Activated CD8-positive, alpha-beta memory T cell treated with anti-CD3 and anti-CD28 coated beads, Interleukin-2, amount 10 ng/mL, durations not matched to agents 7 days and 5 days (primary cell): Measurements from ENCODE around the gene ARSG. TPM values are rescaled to one million over a fixed set of nuclear protein-coding genes. Genes with fewer than 3 reads are reported as not detected.
"Not testable (repeated sequence)": the region's sequence is repeated elsewhere in the genome, so short reads cannot be mapped to it uniquely, and the experiment has no call there.

Experiments
- ATAC-seq: fragments of 150-1000 bp; cut with Tn5 transposase; one replicate; pipeline ENCODE4 v1.10.0; 2021; ENCODE audit warnings: moderate library complexity
- CTCF ChIA-PET: fragments of 350-600 bp; sonication (Branson Sonifier 250); formaldehyde crosslinking; loops from one replicate; lab custom pipeline; 2021; ENCODE audit warnings: antibody characterized with exemption; lab: Charles Lee
- DNase-seq: peaks from one replicate; pipeline ENCODE4 v3.0.0-alpha.2; 2020
- H3K27ac Mint-ChIP-seq: one replicate; pipeline ENCODE4 v1.8.0; 2021; ENCODE audit warnings: mild to moderate bottlenecking, mixed read lengths
- H3K27me3 Mint-ChIP-seq: one replicate; pipeline ENCODE4 v1.8.0; 2021; ENCODE audit warnings: mixed read lengths
- H3K36me3 Mint-ChIP-seq: one replicate; pipeline ENCODE4 v1.8.0; 2021; ENCODE audit warnings: mild to moderate bottlenecking, mixed read lengths
- H3K4me1 Mint-ChIP-seq: one replicate; pipeline ENCODE4 v1.8.0; 2021; ENCODE audit warnings: mixed read lengths
- H3K4me3 Mint-ChIP-seq: one replicate; pipeline ENCODE4 v1.8.0; 2021; ENCODE audit warnings: mild to moderate bottlenecking, moderate library complexity, mixed read lengths
- H3K9me3 Mint-ChIP-seq: one replicate; pipeline ENCODE4 v1.8.0; 2022; ENCODE audit warnings: low read depth, mixed read lengths
- total RNA-seq, 2 experiments: library from RNA; stranded (reverse); gene quantifications; one replicate each; pipeline ENCODE4 v1.2.3, GENCODE V29; 2021

Gene ARSG
- total RNA-seq: 10 to 100 TPM; 12.5 to 24.6 TPM

GRCh38 chr17:68290955-68291835 lies at the start of gene ARSG, which contains the start of gene SLC16A6:
TSS of gene ARSG (plus strand) at chr17:68291495. CDS start at chr17:68307494, 15,999 bp downstream.
TSS of gene SLC16A6 (minus strand) at chr17:68291127. CDS start at chr17:68278320, 12,807 bp downstream.
- CTCF ChIA-PET: interaction anchor here (0.7 to 4.1 kb wide), 19 partner anchors 19 to 171 kb away, joined by 3 to 22 read pairs (median 5); partner anchors contain the start of gene WIPI1
- Mint-ChIP-seq H3K27ac (peak within 1 kb of the TSS; percentile 96), H3K36me3 (peaks cover 20% of the 10 kb centered on the region), H3K27me3 (peaks cover 2% of the 10 kb centered on the region), H3K4me3 (peak within 1 kb of the TSS; percentile 89), H3K4me1 (peaks cover 63% of the 10 kb centered on the region), H3K9me3 (no peaks in the 10 kb centered on the region)
- peak; percentile 92 for DNase-seq
- ATAC-seq: peak; percentile 62

- Mint-ChIP-seq H3K4me3 (peak overlapping the region; percentile 81), H3K36me3 (peaks cover 30% of the 10 kb centered on the region), H3K27ac (peak overlapping the region; percentile 91), H3K27me3 (no peaks in the 10 kb centered on the region), H3K4me1 (peaks cover 44% of the 10 kb centered on the region), H3K9me3 (no peaks in the 10 kb centered on the region)
- CTCF ChIA-PET: interaction anchor here (0.6 to 4.5 kb wide), 12 partner anchors 9 to 216 kb away, joined by 3 to 27 read pairs (median 10); no protein-coding TSS in a partner anchor
- DNase-seq (no peak), ATAC-seq (no peak)
These were observed 44.8 kb upstream of the ARSG start for GRCh38 chr17:68246271-68247028.

GRCh38 chr17:68247445-68248198 lies 43.7 kb upstream of the ARSG start, which contains the start of gene AMZ2:
TSS of gene AMZ2 (plus strand) at chr17:68248043. CDS start at chr17:68250188, 2,145 bp downstream.
- Mint-ChIP-seq H3K9me3 (no peaks in the 10 kb centered on the region), H3K4me3 (peak within 1 kb of the TSS; percentile 81), H3K36me3 (peaks cover 38% of the 10 kb centered on the region), H3K27ac (peak within 1 kb of the TSS; percentile 91), H3K4me1 (peaks cover 48% of the 10 kb centered on the region), H3K27me3 (no peaks in the 10 kb centered on the region)
- CTCF ChIA-PET: interaction anchor here (0.7 to 4.5 kb wide), 14 partner anchors 11 to 1595 kb away, joined by 3 to 27 read pairs (median 7); no protein-coding TSS in a partner anchor
- ATAC-seq (peak; percentile 90), DNase-seq (peak; percentile 96)

- H3K4me1 Mint-ChIP-seq: peaks cover 54% of the 10 kb centered on the region
- no peak for ATAC-seq
- CTCF ChIA-PET: interaction anchor here (0.6 to 4.5 kb wide), 18 partner anchors 10 to 218 kb away, joined by 3 to 27 read pairs (median 6); no protein-coding TSS in a partner anchor
- DNase-seq: no peak
- H3K9me3 Mint-ChIP-seq: no peaks in the 10 kb centered on the region
- H3K27me3 Mint-ChIP-seq: no peaks in the 10 kb centered on the region
- peak overlapping the region; percentile 91 for H3K27ac Mint-ChIP-seq
- H3K4me3 Mint-ChIP-seq: peak overlapping the region; percentile 81
- peaks cover 43% of the 10 kb centered on the region for H3K36me3 Mint-ChIP-seq
These were observed 43.0 kb upstream of the ARSG start for GRCh38 chr17:68248199-68248825.

- CTCF ChIA-PET: interaction anchor here (0.7 to 4.5 kb wide), 13 partner anchors 10 to 218 kb away, joined by 3 to 27 read pairs (median 7); no protein-coding TSS in a partner anchor
- H3K36me3 Mint-ChIP-seq: peaks cover 45% of the 10 kb centered on the region
- peak overlapping the region; percentile 81 for H3K4me3 Mint-ChIP-seq
- peak; percentile 10 for ATAC-seq
- no peaks in the 10 kb centered on the region for H3K9me3 Mint-ChIP-seq
- peak overlapping the region; percentile 91 for H3K27ac Mint-ChIP-seq
- no peak for DNase-seq
- H3K27me3 Mint-ChIP-seq: no peaks in the 10 kb centered on the region
- peaks cover 57% of the 10 kb centered on the region for H3K4me1 Mint-ChIP-seq
These were observed 42.4 kb upstream of the ARSG start for GRCh38 chr17:68248891-68249290.

GRCh38 chr17:68249354-68249765 lies 41.9 kb upstream of the ARSG start:
- peaks cover 60% of the 10 kb centered on the region for H3K4me1 Mint-ChIP-seq
- H3K27me3 Mint-ChIP-seq: no peaks in the 10 kb centered on the region
- DNase-seq: peak; percentile 65
- peak overlapping the region; percentile 91 for H3K27ac Mint-ChIP-seq
- ATAC-seq: no peak
- peaks cover 49% of the 10 kb centered on the region for H3K36me3 Mint-ChIP-seq
- no peaks in the 10 kb centered on the region for H3K9me3 Mint-ChIP-seq
- CTCF ChIA-PET: interaction anchor here (0.7 to 4.5 kb wide), 13 partner anchors 9 to 217 kb away, joined by 3 to 27 read pairs (median 6); no protein-coding TSS in a partner anchor
- H3K4me3 Mint-ChIP-seq: peak overlapping the region; percentile 81

GRCh38 chr17:68253426-68253825 lies 37.9 kb upstream of the ARSG start:
- peak overlapping the region; percentile 88 for H3K27ac Mint-ChIP-seq
- CTCF ChIA-PET: interaction anchor here (0.8 to 1.9 kb wide), 6 partner anchors 9 to 184 kb away, joined by 3 to 6 read pairs (median 4); no protein-coding TSS in a partner anchor
- DNase-seq, H3K9me3 Mint-ChIP-seq, H3K27me3 Mint-ChIP-seq: not testable (repeated sequence)
- ATAC-seq: peak; percentile 54
- peaks cover 85% of the 10 kb centered on the region for H3K4me1 Mint-ChIP-seq
- peak overlapping the region; percentile 39 for H3K4me3 Mint-ChIP-seq
- peaks cover 71% of the 10 kb centered on the region for H3K36me3 Mint-ChIP-seq

- H3K4me3 Mint-ChIP-seq: peak overlapping the region; percentile 17
These were observed 36.1 kb upstream of the ARSG start for GRCh38 chr17:68255151-68255550.

GRCh38 chr17:68255731-68256538 lies 35.4 kb upstream of the ARSG start:
- CTCF ChIA-PET: interaction anchor here (1.0 kb wide), 1 partner anchor 55 kb away, joined by 3 read pairs; no protein-coding TSS in a partner anchor
- Mint-ChIP-seq H3K4me3 (peak overlapping the region; percentile 17), H3K27ac (peak overlapping the region; percentile 88), H3K36me3 (peaks cover 61% of the 10 kb centered on the region), H3K27me3 (no peaks in the 10 kb centered on the region), H3K9me3 (no peaks in the 10 kb centered on the region), H3K4me1 (peaks cover 82% of the 10 kb centered on the region)
- DNase-seq (no peak), ATAC-seq (peak; percentile 14)

More at GRCh38 chr17:68255151-68255550, 36.1 kb upstream of the ARSG start:
- peaks cover 82% of the 10 kb centered on the region for H3K4me1 Mint-ChIP-seq
- H3K27me3 Mint-ChIP-seq: no peaks in the 10 kb centered on the region
- ATAC-seq: no peak
- peak overlapping the region; percentile 88 for H3K27ac Mint-ChIP-seq
- no peak for DNase-seq
- CTCF ChIA-PET: interaction anchor here (1.0 to 1.9 kb wide), 2 partner anchors 17 to 42 kb away, joined by 3 to 6 read pairs; no protein-coding TSS in a partner anchor
- no peaks in the 10 kb centered on the region for H3K9me3 Mint-ChIP-seq
- H3K36me3 Mint-ChIP-seq: peaks cover 66% of the 10 kb centered on the region

GRCh38 chr17:68256701-68257100 lies 34.6 kb upstream of the ARSG start:
- not testable (repeated sequence) for H3K27me3 Mint-ChIP-seq, H3K4me3 Mint-ChIP-seq, DNase-seq, ATAC-seq, H3K9me3 Mint-ChIP-seq
- CTCF ChIA-PET: interaction anchor here (1.0 kb wide), 1 partner anchor 203 kb away, joined by 4 read pairs; no protein-coding TSS in a partner anchor
- peak overlapping the region; percentile 88 for H3K27ac Mint-ChIP-seq
- H3K4me1 Mint-ChIP-seq: peaks cover 87% of the 10 kb centered on the region
- H3K36me3 Mint-ChIP-seq: peaks cover 57% of the 10 kb centered on the region

- peaks cover 48% of the 10 kb centered on the region for H3K36me3 Mint-ChIP-seq
- H3K4me1 Mint-ChIP-seq: peaks cover 86% of the 10 kb centered on the region
- no peak for ATAC-seq
- H3K27ac Mint-ChIP-seq: peak overlapping the region; percentile 88
- CTCF ChIA-PET: interaction anchor here (1.0 to 2.2 kb wide), 7 partner anchors 8 to 272 kb away, joined by 3 to 9 read pairs (median 5); partner anchors contain the start of gene AMZ2
- H3K9me3 Mint-ChIP-seq: no peaks in the 10 kb centered on the region
- H3K27me3 Mint-ChIP-seq: no peaks in the 10 kb centered on the region
- DNase-seq: no peak
- H3K4me3 Mint-ChIP-seq: peak overlapping the region; percentile 32
These were observed 33.4 kb upstream of the ARSG start for GRCh38 chr17:68257934-68258333.
